ENCODE results near the gene TMEM74B. TPM values are rescaled to one million over a fixed set of nuclear protein-coding genes. Genes with fewer than 3 reads are reported as not detected.

Gene TMEM74B
- total RNA-seq, 1 experiment from 2014 or later = 0.83 TPM

DNA sequence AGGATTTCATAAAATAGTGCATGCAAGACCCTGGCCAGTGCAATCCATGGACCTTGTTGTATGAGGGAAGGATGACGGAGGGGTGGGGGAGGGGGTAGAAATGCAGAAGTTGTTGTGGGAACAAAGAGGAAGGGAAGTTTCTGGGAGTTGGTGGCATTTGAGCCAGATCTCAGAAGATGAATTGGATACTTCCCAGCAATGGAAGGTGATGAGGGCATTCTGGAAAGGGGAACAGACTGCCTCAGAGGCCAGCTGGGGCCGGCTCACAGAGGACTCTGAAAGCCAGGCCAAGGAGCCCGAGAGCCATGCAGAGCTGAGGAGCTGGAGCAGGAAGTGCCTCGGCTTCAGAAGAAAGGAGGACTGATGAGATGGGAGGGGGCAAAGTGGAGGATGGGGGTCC is 2.7 kb downstream of the TMEM74B start:
- Mint-ChIP-seq H3K9me3 (ENCODE audit: low read depth, unreplicated experiment) (no peaks in the 10 kb centered on the region), H3K27me3 (ENCODE audit: unreplicated experiment) (peaks cover 31% of the 10 kb centered on the region), H3K4me1 (ENCODE audit: low read depth, unreplicated experiment) (no peaks in the 10 kb centered on the region), H3K4me3 (ENCODE audit: low read depth, unreplicated experiment) (no peak overlapping the region), H3K27ac (ENCODE audit: unreplicated experiment) (no peak overlapping the region), H3K36me3 (ENCODE audit: insufficient read depth, unreplicated experiment) (peaks cover 7% of the 10 kb centered on the region)
- no TSS peak for BruUV-seq (replicated peaks)
- CTCF ChIA-PET = no interaction called here
- no peak for DNase-seq
- TF ChIP-seq CTCF (IDR thresholded peaks at IDR 0.05; ENCODE audit: unreplicated experiment) = no peak
- intact Hi-C loops (cut with micrococcal nuclease; ENCODE audit: unreplicated experiment) = no loop called here

GRCh38 chr20:1180949-1181348 is 3.8 kb downstream of the TMEM74B start:
- intact Hi-C loops (cut with micrococcal nuclease; ENCODE audit: unreplicated experiment) = no loop called here
- H3K36me3 Mint-ChIP-seq (ENCODE audit: insufficient read depth, unreplicated experiment) = peaks cover 7% of the 10 kb centered on the region
- no TSS peak for BruUV-seq (replicated peaks)
- H3K27me3 Mint-ChIP-seq (ENCODE audit: unreplicated experiment) = peaks cover 31% of the 10 kb centered on the region
- no peak for DNase-seq
- CTCF ChIA-PET = no interaction called here
- H3K9me3 Mint-ChIP-seq (ENCODE audit: low read depth, unreplicated experiment) = no peaks in the 10 kb centered on the region
- H3K27ac Mint-ChIP-seq (ENCODE audit: unreplicated experiment) = no peak overlapping the region
- H3K4me3 Mint-ChIP-seq (ENCODE audit: low read depth, unreplicated experiment) = no peak overlapping the region
- TF ChIP-seq CTCF (IDR thresholded peaks at IDR 0.05; ENCODE audit: unreplicated experiment) = no peak
- no peaks in the 10 kb centered on the region for H3K4me1 Mint-ChIP-seq (ENCODE audit: low read depth, unreplicated experiment)

GRCh38 chr20:1178623-1179022 is 6.2 kb downstream of the TMEM74B start:
- Mint-ChIP-seq H3K27me3 (ENCODE audit: unreplicated experiment) (peaks cover 19% of the 10 kb centered on the region), H3K27ac (ENCODE audit: unreplicated experiment) (no peak overlapping the region), H3K36me3 (ENCODE audit: insufficient read depth, unreplicated experiment) (no peaks in the 10 kb centered on the region), H3K9me3 (ENCODE audit: low read depth, unreplicated experiment) (no peaks in the 10 kb centered on the region), H3K4me1 (ENCODE audit: low read depth, unreplicated experiment) (no peaks in the 10 kb centered on the region), H3K4me3 (ENCODE audit: low read depth, unreplicated experiment) (no peak overlapping the region)
- intact Hi-C loops (cut with micrococcal nuclease; ENCODE audit: unreplicated experiment) = no loop called here
- no peak for DNase-seq
- CTCF ChIA-PET = no interaction called here
- TF ChIP-seq CTCF (IDR thresholded peaks at IDR 0.05; ENCODE audit: unreplicated experiment) = no peak
- no TSS peak for BruUV-seq (replicated peaks)

- no peak for DNase-seq
- no peaks in the 10 kb centered on the region for H3K36me3 Mint-ChIP-seq (ENCODE audit: insufficient read depth, unreplicated experiment)
- CTCF ChIA-PET = no interaction called here
- H3K27ac Mint-ChIP-seq (ENCODE audit: unreplicated experiment) = no peak overlapping the region
- BruUV-seq (replicated peaks) = no TSS peak
- no peaks in the 10 kb centered on the region for H3K9me3 Mint-ChIP-seq (ENCODE audit: low read depth, unreplicated experiment)
- H3K4me3 Mint-ChIP-seq (ENCODE audit: low read depth, unreplicated experiment) = no peak overlapping the region
- intact Hi-C loops (cut with micrococcal nuclease; ENCODE audit: unreplicated experiment) = no loop called here
- no peak for TF ChIP-seq CTCF (IDR thresholded peaks at IDR 0.05; ENCODE audit: unreplicated experiment)
- H3K4me1 Mint-ChIP-seq (ENCODE audit: low read depth, unreplicated experiment) = no peaks in the 10 kb centered on the region
- H3K27me3 Mint-ChIP-seq (ENCODE audit: unreplicated experiment) = peaks cover 13% of the 10 kb centered on the region
These were observed 6.7 kb downstream of the TMEM74B start for GRCh38 chr20:1178103-1178502.

- Mint-ChIP-seq H3K27ac (ENCODE audit: unreplicated experiment) (no peak overlapping the region), H3K9me3 (ENCODE audit: low read depth, unreplicated experiment) (no peaks in the 10 kb centered on the region), H3K4me3 (ENCODE audit: low read depth, unreplicated experiment) (no peak overlapping the region), H3K4me1 (ENCODE audit: low read depth, unreplicated experiment) (no peaks in the 10 kb centered on the region), H3K27me3 (ENCODE audit: unreplicated experiment) (peaks cover 9% of the 10 kb centered on the region), H3K36me3 (ENCODE audit: insufficient read depth, unreplicated experiment) (no peaks in the 10 kb centered on the region)
- DNase-seq = peak; percentile 10
- CTCF ChIA-PET = no interaction called here
- BruUV-seq (replicated peaks) = no TSS peak
- intact Hi-C loops (cut with micrococcal nuclease; ENCODE audit: unreplicated experiment) = no loop called here
- TF ChIP-seq CTCF (IDR thresholded peaks at IDR 0.05; ENCODE audit: unreplicated experiment) = no peak
These were observed 7.1 kb downstream of the TMEM74B start for GRCh38 chr20:1177680-1178079.
